H9 (cell line): ENCODE results near the gene SRP9. TPM values are rescaled to one million over a fixed set of nuclear protein-coding genes. Genes with fewer than 3 reads are reported as not detected.

ENCODE experiments used
- DNase-seq: peaks from one replicate; pipeline ENCODE4 v3.0.0-alpha.2; 2017
- H2AFZ ChIP-seq: one replicate; pipeline ENCODE4 v1.6.1; 2013; ENCODE audit warnings: mild to moderate bottlenecking, low read length, control low read depth, moderate library complexity
- H2AK5ac ChIP-seq: 2 replicates; pipeline ENCODE4 v1.6.1; 2013; ENCODE audit warnings: low read length, control low read depth, mixed read lengths; ENCODE audit not compliant: insufficient read length
- H2BK120ac ChIP-seq: one replicate; pipeline ENCODE4 v1.6.1; 2013; ENCODE audit warnings: low read depth, mild to moderate bottlenecking, low read length, control low read depth, inconsistent platforms; ENCODE audit not compliant: poor library complexity, severe bottlenecking
- H2BK12ac ChIP-seq: 2 replicates; pipeline ENCODE4 v1.6.1; 2013; ENCODE audit warnings: low read length, control low read depth, mixed read lengths, low read depth; ENCODE audit not compliant: insufficient read length
- H2BK15ac ChIP-seq: 2 replicates; pipeline ENCODE4 v1.6.1; 2013; ENCODE audit warnings: low read depth, low read length, control low read depth
- H2BK20ac ChIP-seq: one replicate; pipeline ENCODE4 v1.6.1; 2013; ENCODE audit warnings: low read depth, mild to moderate bottlenecking, low read length, control low read depth, inconsistent platforms; ENCODE audit not compliant: poor library complexity, severe bottlenecking
- H2BK5ac ChIP-seq: 2 replicates; pipeline ENCODE4 v1.6.1; 2013; ENCODE audit warnings: low read length, control low read depth, mixed read lengths; ENCODE audit not compliant: insufficient read length
- H3K14ac ChIP-seq: 2 replicates; pipeline ENCODE4 v1.6.1; 2013; ENCODE audit warnings: low read length, control low read depth; ENCODE audit not compliant: insufficient read depth
- H3K18ac ChIP-seq: 2 replicates; pipeline ENCODE4 v1.6.1; 2013; ENCODE audit warnings: low read depth, mild to moderate bottlenecking, mixed read lengths, low read length, control low read depth; ENCODE audit not compliant: insufficient read length
- H3K23ac ChIP-seq: 2 replicates; pipeline ENCODE4 v1.6.1; 2013; ENCODE audit warnings: low read length, control low read depth, mixed read lengths, low read depth; ENCODE audit not compliant: insufficient read length
- H3K23me2 ChIP-seq: 2 replicates; pipeline ENCODE4 v1.6.1; 2013; ENCODE audit warnings: low read depth, mild to moderate bottlenecking, mixed read lengths, low read length, control low read depth; ENCODE audit not compliant: insufficient read length, poor library complexity, severe bottlenecking
- H3K27ac ChIP-seq: 2 replicates; pipeline ENCODE4 v1.5.1; 2013; ENCODE audit warnings: low read length, control low read depth, mixed read lengths, low read depth; ENCODE audit not compliant: insufficient read length
- H3K27me3 ChIP-seq: 2 replicates; pipeline ENCODE4 v1.6.1; 2013; ENCODE audit warnings: low read length, control low read depth, inconsistent platforms; ENCODE audit not compliant: insufficient read depth
- H3K4ac ChIP-seq: 2 replicates; pipeline ENCODE4 v1.6.1; 2013; ENCODE audit warnings: low read depth, mild to moderate bottlenecking, control low read depth, inconsistent platforms, low read length, moderate library complexity
- H3K4me1 ChIP-seq: 2 replicates; pipeline ENCODE4 v1.6.1; 2013; ENCODE audit warnings: low read length, control low read depth, inconsistent platforms; ENCODE audit not compliant: insufficient read depth
- H3K4me2 ChIP-seq: 2 replicates; pipeline ENCODE4 v1.6.1; 2013; ENCODE audit warnings: low read length, control low read depth, mixed read lengths; ENCODE audit not compliant: insufficient read length, insufficient read depth
- H3K56ac ChIP-seq: 2 replicates; pipeline ENCODE4 v1.6.1; 2013; ENCODE audit warnings: low read depth, mild to moderate bottlenecking, mixed read lengths, low read length, control low read depth; ENCODE audit not compliant: insufficient read length
- H3K79me1 ChIP-seq: 2 replicates; pipeline ENCODE4 v1.6.1; 2013; ENCODE audit warnings: low read depth, mild to moderate bottlenecking, moderate library complexity, low read length, control low read depth, inconsistent platforms; ENCODE audit not compliant: insufficient read depth, poor library complexity, severe bottlenecking
- H3K79me2 ChIP-seq: 2 replicates; pipeline ENCODE4 v1.6.1; 2013; ENCODE audit warnings: low read length, control low read depth, inconsistent platforms; ENCODE audit not compliant: insufficient read depth
- H3K9ac ChIP-seq: 2 replicates; pipeline ENCODE4 v1.6.1; 2013; ENCODE audit warnings: low read length, control low read depth, mixed read lengths; ENCODE audit not compliant: insufficient read length; ENCODE audit errors: extremely low read depth
- H3K9me3 ChIP-seq: one replicate; pipeline ENCODE4 v1.6.1; 2013; ENCODE audit warnings: low read depth, low read length, inconsistent platforms; ENCODE audit not compliant: control insufficient read depth
- H3T11ph ChIP-seq: one replicate; pipeline ENCODE4 v1.6.1; 2013; ENCODE audit warnings: mild to moderate bottlenecking, low read length, control low read depth, inconsistent platforms
- H4K20me1 ChIP-seq: one replicate; pipeline ENCODE4 v1.6.1; 2013; ENCODE audit not compliant: control insufficient read depth, insufficient read length, insufficient read depth
- H4K5ac ChIP-seq: 2 replicates; pipeline ENCODE4 v1.6.1; 2013; ENCODE audit warnings: low read depth, mild to moderate bottlenecking, mixed read lengths, low read length, control low read depth; ENCODE audit not compliant: insufficient read length
- H4K8ac ChIP-seq: replicated peaks from 2 replicates; pipeline ENCODE4 v1.6.1; 2013; ENCODE audit warnings: low read length, control low read depth, mixed read lengths, low read depth; ENCODE audit not compliant: insufficient read length
- H4K91ac ChIP-seq: 2 replicates; pipeline ENCODE4 v1.6.1; 2013; ENCODE audit warnings: low read depth, mild to moderate bottlenecking, moderate library complexity, mixed read lengths, low read length, control low read depth; ENCODE audit not compliant: insufficient read length
- H3K27ac Mint-ChIP-seq, 3 experiments: 2 replicates in 2 of 3; 3 replicates in 1 of 3; pipeline ENCODE4 v1.8.0; 2020 to 2021; ENCODE audit warnings: mixed read lengths in 3 of 3, mild to moderate bottlenecking in 1 of 3, moderate library complexity in 1 of 3
- H3K27me3 Mint-ChIP-seq: 2 replicates; pipeline ENCODE4 v1.8.0; 2021; ENCODE audit warnings: low read depth, mild to moderate bottlenecking, moderate library complexity, mixed read lengths
- H3K36me3 Mint-ChIP-seq, 3 experiments: 2 replicates in 2 of 3; 3 replicates in 1 of 3; pipeline ENCODE4 v1.8.0; 2020 to 2021; ENCODE audit warnings: low read depth in 3 of 3, mixed read lengths in 3 of 3; ENCODE audit not compliant: insufficient read depth in 1 of 3
- H3K4me1 Mint-ChIP-seq, 2 experiments: 2 replicates each; pipeline ENCODE4 v1.8.0; 2020; ENCODE audit warnings: mixed read lengths in 2 of 2
- H3K4me3 Mint-ChIP-seq, 2 experiments: 2 replicates in 1 of 2; 3 replicates in 1 of 2; pipeline ENCODE4 v1.8.0; 2020 to 2021; ENCODE audit warnings: mild to moderate bottlenecking in 2 of 2, mixed read lengths in 2 of 2, moderate library complexity in 1 of 2
- H3K9me3 Mint-ChIP-seq, 2 experiments: 2 replicates in 1 of 2; 3 replicates in 1 of 2; pipeline ENCODE4 v1.8.0; 2020; ENCODE audit warnings: mild to moderate bottlenecking in 2 of 2, mixed read lengths in 2 of 2, moderate library complexity in 1 of 2
- CTCF ChIP-seq: fragments of 200-600 bp; sonication (generic); conservative IDR thresholded peaks from 3 replicates; pipeline ENCODE4 v1.8.0; 2021; ENCODE audit warnings: antibody characterized with exemption, mild to moderate bottlenecking
- WGBS: extraction: QIAGEN DNeasy Blood & Tissue Kit; methylation state at CpG from one replicate; pipeline ENCODE4 v1.1.7; 2013; ENCODE audit warnings: missing lambda C conversion rate, low lambda C conversion rate, mixed read lengths; ENCODE audit not compliant: insufficient read length; ENCODE audit errors: extremely low coverage; 5-methylcytosine and 5-hydroxymethylcytosine counted together
- total RNA-seq: library from RNA; stranded (reverse); gene quantifications from 2 replicates; pipeline ENCODE4 v1.2.1, GENCODE V29; 2021

SRP9 gene
- total RNA-seq, 1 experiment from 2014 or later: 403 TPM

GRCh38 chr1:225735252-225736149 is 42.1 kb upstream of the SRP9 start:
- Histone ChIP-seq H2BK12ac (no peak overlapping the region), H3T11ph (no peak overlapping the region), H3K4me1 (no peaks in the 10 kb centered on the region), H2AFZ (no peak overlapping the region), H3K23ac (no peak overlapping the region), H3K79me2 (no peaks in the 10 kb centered on the region), H3K27ac (no peak overlapping the region), H3K4ac (no peak overlapping the region), H2BK15ac (no peak overlapping the region), H3K9ac (no peak overlapping the region), H4K20me1 (no peaks in the 10 kb centered on the region), H3K4me2 (no peak overlapping the region), H3K23me2 (no peaks in the 10 kb centered on the region), H3K14ac (no peak overlapping the region), H3K79me1 (no peaks in the 10 kb centered on the region), H3K9me3 (no peaks in the 10 kb centered on the region), H2BK120ac (no peak overlapping the region), H4K5ac (no peak overlapping the region), H2BK20ac (no peak overlapping the region), H4K8ac (no peak overlapping the region), H3K56ac (no peak overlapping the region), H3K18ac (no peak overlapping the region), H2BK5ac (no peak overlapping the region), H4K91ac (no peak overlapping the region), H2AK5ac (no peak overlapping the region), H3K27me3 (peaks cover 2% of the 10 kb centered on the region; the same call in 1 of the 2 replicates)
- Mint-ChIP-seq H3K27me3 (peaks cover 84% of the 10 kb centered on the region), H3K4me3 (no peak overlapping the region), H3K4me1 (peaks cover 7 to 9% of the 10 kb centered on the region in 2 experiments; a peak in 3 of 4 replicates), H3K36me3 (no peaks in the 10 kb centered on the region), H3K9me3 (peaks cover 0 to 2% of the 10 kb centered on the region in 2 experiments; a peak in 1 of 5 replicates), H3K27ac (no peak overlapping the region)
- no CpG with 5 or more reads among the region's 12 CpGs for WGBS
- TF ChIP-seq CTCF: no peak
- DNase-seq: no peak
